HepG2 (cell line): ENCODE measurements around the gene DOCK4. TPM values are rescaled to one million over a fixed set of nuclear protein-coding genes. Genes with fewer than 3 reads are reported as not detected.

ENCODE experiments used
- ATAC-seq: fragments of 200-7000 bp; cut with Tn5 transposase; 3 replicates; pipeline ENCODE4 v1.9.1; 2020; ENCODE audit warnings: mild to moderate bottlenecking, moderate library complexity
- BruUV-seq: library from RNA; stranded (reverse); fragments of 400-500 nt; replicated peaks from 2 replicates; lab custom pipeline; 2021; lab: Mats Ljungman, UMichigan
- CTCF ChIA-PET: fragments of 300-600 bp; formaldehyde crosslinking; extraction: SDS; loops from one replicate; lab custom pipeline; 2021; ENCODE audit warnings: low total read pairs, inconsistent platforms, low intra/inter-chr PET ratio; lab: Yijun Ruan, JAX
- POLR2A ChIA-PET: fragments of 350-600 bp; sonication (Branson Sonifier 250); formaldehyde crosslinking; loops from one replicate; lab custom pipeline; 2020; ENCODE audit warnings: antibody characterized with exemption, inconsistent platforms; lab: Yijun Ruan, JAX
- DNase-seq: peaks from one replicate; pipeline ENCODE4 v3.0.0-alpha.2; 2015; ENCODE audit warnings: low spot score
- FAIRE-seq: peaks from 3 replicates; lab custom pipeline; 2011; peaks lifted over from hg19 to GRCh38; lab: Jason Lieb, UNC
- H2AFZ ChIP-seq: one replicate; pipeline ENCODE4 v1.6.1; 2011; ENCODE audit warnings: low read length, inconsistent platforms
- H3K27ac ChIP-seq: fragments of 300-600 bp; 3 replicates; pipeline ENCODE4 v1.8.0; 2011; ENCODE audit warnings: mixed run types, mild to moderate bottlenecking, mixed read lengths, low read length, inconsistent platforms; ENCODE audit not compliant: insufficient read depth; ENCODE audit errors: extremely low read length
- H3K27me3 ChIP-seq, 2 experiments: fragments of 200-600 bp in 1 of 2; 2 replicates in 1 of 2; 3 replicates in 1 of 2; pipeline versions ENCODE4 v1.6.0 to v1.8.0; 2011; ENCODE audit warnings: low read length in 2 of 2, mild to moderate bottlenecking in 2 of 2, moderate library complexity in 2 of 2, inconsistent platforms in 1 of 2; ENCODE audit not compliant: insufficient read depth in 2 of 2, control insufficient read depth in 1 of 2
- H3K36me3 ChIP-seq, 2 experiments: fragments of 200-600 bp in 1 of 2; replicated peaks in 1 of 2; 2 replicates in 1 of 2; 3 replicates in 1 of 2; pipeline versions ENCODE4 v1.5.1 to v1.8.0; 2011; ENCODE audit warnings: low read length in 2 of 2, inconsistent platforms in 1 of 2; ENCODE audit not compliant: insufficient read depth in 2 of 2, control insufficient read depth in 1 of 2
- H3K4me1 ChIP-seq: 2 replicates; pipeline ENCODE4 v1.5.1; 2012; ENCODE audit warnings: low read length, inconsistent platforms; ENCODE audit not compliant: insufficient read depth
- H3K4me2 ChIP-seq: 2 replicates; pipeline ENCODE4 v1.6.0; 2011; ENCODE audit warnings: low read depth, low read length, inconsistent platforms
- H3K4me3 ChIP-seq, 3 experiments: fragments of 200-600 bp in 1 of 3; sonication (generic), shearing (Covaris generic) in 1 of 3; replicated peaks in 1 of 3; 2 replicates each; pipeline ENCODE4 v1.5.1; 2011 to 2016; ENCODE audit warnings: low read length in 3 of 3, inconsistent platforms in 2 of 3, low read depth in 2 of 3, mild to moderate bottlenecking in 2 of 3, control low read depth in 1 of 3, mixed read lengths in 1 of 3; ENCODE audit not compliant: insufficient read depth in 1 of 3
- H3K79me2 ChIP-seq: one replicate; pipeline ENCODE4 v1.6.1; 2011; ENCODE audit warnings: low read length, inconsistent platforms; ENCODE audit not compliant: insufficient read depth
- H3K9ac ChIP-seq: 2 replicates; pipeline ENCODE4 v1.6.0; 2011; ENCODE audit warnings: mild to moderate bottlenecking, low read depth, low read length, inconsistent platforms; ENCODE audit not compliant: insufficient read depth
- H3K9me3 ChIP-seq: 2 replicates; pipeline ENCODE4 v1.5.1; 2012; ENCODE audit warnings: mild to moderate bottlenecking, low read length
- H4K20me1 ChIP-seq: 2 replicates; pipeline ENCODE4 v1.6.0; 2011; ENCODE audit warnings: inconsistent platforms, mild to moderate bottlenecking, low read length, moderate library complexity; ENCODE audit not compliant: insufficient read depth
- HMGA1 ChIP-seq: sonication (generic); formaldehyde crosslinking; conservative IDR thresholded peaks from 2 replicates; pipeline ENCODE4 v1.4.0; 2020; ENCODE audit warnings: missing genetic modification reagents
- HNF1A ChIP-seq, 2 experiments: sonication (generic) in 1 of 2; formaldehyde crosslinking in 1 of 2; IDR thresholded peaks; 2 replicates each; pipeline versions ENCODE4 v1.4.0 to v1.6.1; 2016 to 2020; ENCODE audit warnings: borderline replicate concordance in 1 of 2, low read depth in 1 of 2, mild to moderate bottlenecking in 1 of 2, missing genetic modification reagents in 1 of 2
- HNF4G ChIP-seq, 2 experiments: sonication (generic) in 1 of 2; formaldehyde crosslinking in 1 of 2; IDR thresholded peaks; 2 replicates each; pipeline versions ENCODE4 v1.4.0 to v1.6.1; 2011 to 2020; ENCODE audit warnings: borderline replicate concordance in 2 of 2, low read depth in 2 of 2, mild to moderate bottlenecking in 2 of 2, low read length in 1 of 2, missing genetic modification reagents in 1 of 2, moderate library complexity in 1 of 2
- NRL ChIP-seq: sonication (generic); formaldehyde crosslinking; IDR thresholded peaks from 2 replicates; pipeline ENCODE4 v1.5.0; 2020; ENCODE audit warnings: missing genetic modification reagents, mild to moderate bottlenecking, moderate library complexity, borderline replicate concordance
- SETDB1 ChIP-seq: sonication (generic); formaldehyde crosslinking; IDR thresholded peaks from 2 replicates; pipeline ENCODE4 v1.5.1; 2020; ENCODE audit warnings: missing genetic modification reagents, mild to moderate bottlenecking, borderline replicate concordance
- U2AF1 ChIP-seq: fragments of 200-400 bp; formaldehyde crosslinking; optimal IDR thresholded peaks from 2 replicates; pipeline ENCODE3; 2017; ENCODE audit warnings: mild to moderate bottlenecking, low read depth, low read length
- ZMYM2 ChIP-seq: sonication (generic); formaldehyde crosslinking; IDR thresholded peaks from 2 replicates; pipeline ENCODE4 v1.8.0; 2022; ENCODE audit warnings: mild to moderate bottlenecking, missing genetic modification reagents
- ZNF253 ChIP-seq: sonication (generic); formaldehyde crosslinking; IDR thresholded peaks from 2 replicates; pipeline ENCODE4 v1.8.0; 2022; ENCODE audit warnings: mild to moderate bottlenecking, missing genetic modification reagents, borderline replicate concordance
- ZNF264 ChIP-seq: sonication (generic); formaldehyde crosslinking; IDR thresholded peaks from 2 replicates; pipeline ENCODE4 v1.4.0; 2020; ENCODE audit warnings: missing genetic modification reagents
- ZNF431 ChIP-seq: sonication (generic); formaldehyde crosslinking; IDR thresholded peaks from 2 replicates; pipeline ENCODE4 v1.9.0; 2022; ENCODE audit warnings: missing genetic modification reagents, low read depth, mild to moderate bottlenecking, borderline replicate concordance
- ZNF639 ChIP-seq: conservative IDR thresholded peaks from 2 replicates; pipeline ENCODE4 v1.6.1; 2018; ENCODE audit warnings: missing genetic modification reagents
- WGBS: methylation state at CpG from one replicate; pipeline ENCODE4 v1.1.6; 2017; ENCODE audit warnings: low lambda C conversion rate; 5-methylcytosine and 5-hydroxymethylcytosine counted together
- in situ Hi-C: cut with HindIII; loops from 2 replicates; pipeline ENCODE4 v1.10.0; 2017; ENCODE audit warnings: low pct_unique_long_range_greater_than_20kb; ENCODE audit not compliant: extremely low pct_ligation_motif_present
- intact Hi-C: fragments of 100-400 bp; cut with micrococcal nuclease; formaldehyde crosslinking; loops from one replicate; pipeline ENCODE4 v1.10.0; 2022; ENCODE audit not compliant: unreplicated experiment
- polyA plus RNA-seq, 8 experiments: library from polyadenylated mRNA; depleted of rRNA in 3 of 8; stranded (reverse) in 7 of 8; unstranded in 1 of 8; fragments of >200 nt; fragmentation: Illumina TruSeq in 4 of 8; extraction: Trizol in 4 of 8; gene quantifications; 2 replicates each; pipeline versions ENCODE4 v1.2.1 to v1.2.3, GENCODE V29; 2011 to 2016; ENCODE audit warnings: low read depth in 4 of 8, missing spikeins in 1 of 8, mixed read lengths in 1 of 8; ENCODE audit not compliant: insufficient read depth in 1 of 8
- total RNA-seq, 5 experiments: library from RNA; depleted of rRNA; stranded (reverse); fragments of >200 nt; fragmentation: Illumina TruSeq; extraction: Trizol; gene quantifications; 2 replicates each; pipeline ENCODE4 v1.2.3, GENCODE V29; 2016; ENCODE audit warnings: low read depth in 1 of 5
- TF ChIP-seq, protein P1 (sequence below): sonication (generic); formaldehyde crosslinking; IDR thresholded peaks from 2 replicates; pipeline ENCODE4 v1.4.0; 2020; ENCODE audit warnings: mild to moderate bottlenecking, missing genetic modification reagents
- TF ChIP-seq, protein P2 (sequence below): sonication (generic); formaldehyde crosslinking; IDR thresholded peaks from 2 replicates; pipeline ENCODE4 v1.8.0; 2022; ENCODE audit warnings: missing genetic modification reagents, mild to moderate bottlenecking, moderate library complexity, borderline replicate concordance

Gene DOCK4
- total and polyA plus RNA-seq, 2 of the 13 experiments (the other 11 are each of a cell fraction or from before 2014, with no cell fraction given), result 13.5 to 17.4 TPM

- TF ChIP-seq HNF1A (IDR thresholded peaks at IDR 0.05; ENCODE audit: low read depth) (no peak), HNF1A (CRISPR knock-in tag; IDR thresholded peaks at IDR 0.05; ENCODE audit: borderline replicate concordance) (no peak), ZNF264 (no peak), ZNF639 (CRISPR knock-in tag) (no peak)
These were observed 455.3 kb downstream of the DOCK4 start (continued) for GRCh38 chr7:111750878-111751277.

DNA sequence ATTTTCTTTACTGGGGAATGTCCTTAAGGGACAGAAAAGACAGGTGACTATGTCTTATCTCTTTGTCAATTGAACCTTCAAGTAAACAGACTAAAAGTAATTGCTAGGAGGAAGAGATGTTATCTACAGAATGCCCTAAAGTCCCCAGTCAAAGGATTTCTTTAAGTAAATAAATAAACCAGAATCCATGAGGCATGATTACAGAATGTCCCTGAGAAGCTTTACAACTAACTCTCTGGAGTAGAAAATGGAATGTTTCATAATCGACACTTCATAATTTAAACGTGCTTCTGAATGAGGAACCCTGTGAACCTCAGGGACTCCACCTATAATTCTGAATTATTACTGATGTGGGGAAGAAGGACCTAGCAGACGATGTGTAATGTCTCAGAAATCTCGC lies 456.0 kb downstream of the DOCK4 start:
- no peaks in the 10 kb centered on the region for H3K9me3 ChIP-seq
- H4K20me1 ChIP-seq, result no peaks in the 10 kb centered on the region
- BruUV-seq, result no TSS peak
- no peak overlapping the region for H2AFZ ChIP-seq
- ChIA-PET POLR2A (no interaction called here), CTCF (no interaction called here)
- peaks cover 37% of the 10 kb centered on the region for H3K4me1 ChIP-seq
- ATAC-seq (no peak), DNase-seq (no peak), FAIRE-seq (no peak)
- no peak overlapping the region for H3K4me3 ChIP-seq
- no peak overlapping the region for H3K9ac ChIP-seq
- H3K27me3 ChIP-seq, result no peaks in the 10 kb centered on the region
- H3K36me3 ChIP-seq, result peaks cover 0 to 2% of the 10 kb centered on the region in 2 experiments; a peak in 2 of 5 replicates
- no peak overlapping the region for H3K4me2 ChIP-seq
- in situ Hi-C loops (loop anchor here (5.0 kb wide), 1 partner anchor 662 kb away; no protein-coding TSS in a partner anchor), intact Hi-C loops (no loop called here)
- no peak overlapping the region for H3K27ac ChIP-seq
- H3K79me2 ChIP-seq, result no peaks in the 10 kb centered on the region
- 69% methylated on average over 4 of the region's 4 CpGs for WGBS
- TF ChIP-seq U2AF1 (no peak), ZNF431 (CRISPR knock-in tag) (no peak), ZNF253 (CRISPR knock-in tag) (no peak), ZMYM2 (CRISPR knock-in tag) (no peak), NRL (CRISPR knock-in tag) (no peak), HNF4G (IDR thresholded peaks at IDR 0.05; ENCODE audit: borderline replicate concordance, low read depth, low read length) (no peak), HNF4G (CRISPR knock-in tag; IDR thresholded peaks at IDR 0.05; ENCODE audit: borderline replicate concordance, low read depth) (no peak), HMGA1 (CRISPR knock-in tag) (no peak), SETDB1 (CRISPR knock-in tag) (no peak)
- TF ChIP-seq, protein P1, sequence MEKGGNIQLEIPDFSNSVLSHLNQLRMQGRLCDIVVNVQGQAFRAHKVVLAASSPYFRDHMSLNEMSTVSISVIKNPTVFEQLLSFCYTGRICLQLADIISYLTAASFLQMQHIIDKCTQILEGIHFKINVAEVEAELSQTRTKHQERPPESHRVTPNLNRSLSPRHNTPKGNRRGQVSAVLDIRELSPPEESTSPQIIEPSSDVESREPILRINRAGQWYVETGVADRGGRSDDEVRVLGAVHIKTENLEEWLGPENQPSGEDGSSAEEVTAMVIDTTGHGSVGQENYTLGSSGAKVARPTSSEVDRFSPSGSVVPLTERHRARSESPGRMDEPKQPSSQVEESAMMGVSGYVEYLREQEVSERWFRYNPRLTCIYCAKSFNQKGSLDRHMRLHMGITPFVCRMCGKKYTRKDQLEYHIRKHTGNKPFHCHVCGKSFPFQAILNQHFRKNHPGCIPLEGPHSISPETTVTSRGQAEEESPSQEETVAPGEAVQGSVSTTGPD (CRISPR knock-in tag), result no peak
- TF ChIP-seq, protein P2, sequence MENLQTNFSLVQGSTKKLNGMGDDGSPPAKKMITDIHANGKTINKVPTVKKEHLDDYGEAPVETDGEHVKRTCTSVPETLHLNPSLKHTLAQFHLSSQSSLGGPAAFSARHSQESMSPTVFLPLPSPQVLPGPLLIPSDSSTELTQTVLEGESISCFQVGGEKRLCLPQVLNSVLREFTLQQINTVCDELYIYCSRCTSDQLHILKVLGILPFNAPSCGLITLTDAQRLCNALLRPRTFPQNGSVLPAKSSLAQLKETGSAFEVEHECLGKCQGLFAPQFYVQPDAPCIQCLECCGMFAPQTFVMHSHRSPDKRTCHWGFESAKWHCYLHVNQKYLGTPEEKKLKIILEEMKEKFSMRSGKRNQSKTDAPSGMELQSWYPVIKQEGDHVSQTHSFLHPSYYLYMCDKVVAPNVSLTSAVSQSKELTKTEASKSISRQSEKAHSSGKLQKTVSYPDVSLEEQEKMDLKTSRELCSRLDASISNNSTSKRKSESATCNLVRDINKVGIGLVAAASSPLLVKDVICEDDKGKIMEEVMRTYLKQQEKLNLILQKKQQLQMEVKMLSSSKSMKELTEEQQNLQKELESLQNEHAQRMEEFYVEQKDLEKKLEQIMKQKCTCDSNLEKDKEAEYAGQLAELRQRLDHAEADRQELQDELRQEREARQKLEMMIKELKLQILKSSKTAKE (CRISPR knock-in tag), result no peak
